ENCODE measurements around the gene CDKN1B.

DNA sequence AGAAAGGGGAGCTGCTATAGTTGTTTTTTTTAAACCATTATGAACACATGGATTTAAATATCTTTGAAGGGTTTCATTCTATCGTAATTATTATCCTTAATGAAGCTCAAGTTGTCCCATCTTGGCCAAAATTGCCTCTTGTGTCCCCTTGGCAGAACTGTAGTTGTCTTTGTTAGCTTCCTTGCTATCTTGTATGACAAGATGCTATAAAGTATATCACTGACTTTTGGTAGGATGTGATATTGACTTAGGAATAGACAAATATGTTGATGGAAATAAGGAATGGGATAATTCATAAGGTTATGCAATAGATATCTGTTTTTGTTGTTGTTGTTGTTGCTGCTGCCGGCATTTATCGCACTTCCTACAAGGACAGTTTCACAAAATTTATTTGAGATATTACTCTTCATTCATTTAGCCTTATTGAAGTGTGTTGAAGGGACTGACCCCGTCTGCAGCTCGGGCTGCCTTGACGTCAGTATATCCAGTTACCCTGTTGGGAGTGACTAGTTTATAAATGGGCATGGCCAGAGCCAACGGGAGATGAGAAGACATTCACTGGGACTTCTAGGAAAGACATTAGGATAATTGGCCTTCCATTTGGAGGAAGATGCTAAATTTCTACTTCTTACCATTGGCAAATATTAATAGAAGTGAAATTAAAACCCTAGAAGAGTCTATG, 42.2 kb downstream of the CDKN1B start:
- TF ChIP-seq, protein P1, sequence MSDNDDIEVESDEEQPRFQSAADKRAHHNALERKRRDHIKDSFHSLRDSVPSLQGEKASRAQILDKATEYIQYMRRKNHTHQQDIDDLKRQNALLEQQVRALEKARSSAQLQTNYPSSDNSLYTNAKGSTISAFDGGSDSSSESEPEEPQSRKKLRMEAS (IDR thresholded peaks at IDR 0.05), result no peak
- TF ChIP-seq, protein P2, sequence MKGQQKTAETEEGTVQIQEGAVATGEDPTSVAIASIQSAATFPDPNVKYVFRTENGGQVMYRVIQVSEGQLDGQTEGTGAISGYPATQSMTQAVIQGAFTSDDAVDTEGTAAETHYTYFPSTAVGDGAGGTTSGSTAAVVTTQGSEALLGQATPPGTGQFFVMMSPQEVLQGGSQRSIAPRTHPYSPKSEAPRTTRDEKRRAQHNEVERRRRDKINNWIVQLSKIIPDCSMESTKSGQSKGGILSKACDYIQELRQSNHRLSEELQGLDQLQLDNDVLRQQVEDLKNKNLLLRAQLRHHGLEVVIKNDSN (IDR thresholded peaks at IDR 0.05), result no peak
- TF ChIP-seq EP300 (IDR thresholded peaks at IDR 0.05; ENCODE audit: borderline replicate concordance) (no peak), TAF1 (IDR thresholded peaks at IDR 0.05; ENCODE audit: low read depth) (no peak), CREB1 (IDR thresholded peaks at IDR 0.05; ENCODE audit: low read depth) (no peak), YY1 (IDR thresholded peaks at IDR 0.05; ENCODE audit: low read depth) (no peak), CEBPB (IDR thresholded peaks at IDR 0.05) (no peak)
- TF ChIP-seq, protein P3, sequence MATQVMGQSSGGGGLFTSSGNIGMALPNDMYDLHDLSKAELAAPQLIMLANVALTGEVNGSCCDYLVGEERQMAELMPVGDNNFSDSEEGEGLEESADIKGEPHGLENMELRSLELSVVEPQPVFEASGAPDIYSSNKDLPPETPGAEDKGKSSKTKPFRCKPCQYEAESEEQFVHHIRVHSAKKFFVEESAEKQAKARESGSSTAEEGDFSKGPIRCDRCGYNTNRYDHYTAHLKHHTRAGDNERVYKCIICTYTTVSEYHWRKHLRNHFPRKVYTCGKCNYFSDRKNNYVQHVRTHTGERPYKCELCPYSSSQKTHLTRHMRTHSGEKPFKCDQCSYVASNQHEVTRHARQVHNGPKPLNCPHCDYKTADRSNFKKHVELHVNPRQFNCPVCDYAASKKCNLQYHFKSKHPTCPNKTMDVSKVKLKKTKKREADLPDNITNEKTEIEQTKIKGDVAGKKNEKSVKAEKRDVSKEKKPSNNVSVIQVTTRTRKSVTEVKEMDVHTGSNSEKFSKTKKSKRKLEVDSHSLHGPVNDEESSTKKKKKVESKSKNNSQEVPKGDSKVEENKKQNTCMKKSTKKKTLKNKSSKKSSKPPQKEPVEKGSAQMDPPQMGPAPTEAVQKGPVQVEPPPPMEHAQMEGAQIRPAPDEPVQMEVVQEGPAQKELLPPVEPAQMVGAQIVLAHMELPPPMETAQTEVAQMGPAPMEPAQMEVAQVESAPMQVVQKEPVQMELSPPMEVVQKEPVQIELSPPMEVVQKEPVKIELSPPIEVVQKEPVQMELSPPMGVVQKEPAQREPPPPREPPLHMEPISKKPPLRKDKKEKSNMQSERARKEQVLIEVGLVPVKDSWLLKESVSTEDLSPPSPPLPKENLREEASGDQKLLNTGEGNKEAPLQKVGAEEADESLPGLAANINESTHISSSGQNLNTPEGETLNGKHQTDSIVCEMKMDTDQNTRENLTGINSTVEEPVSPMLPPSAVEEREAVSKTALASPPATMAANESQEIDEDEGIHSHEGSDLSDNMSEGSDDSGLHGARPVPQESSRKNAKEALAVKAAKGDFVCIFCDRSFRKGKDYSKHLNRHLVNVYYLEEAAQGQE (IDR thresholded peaks at IDR 0.05; ENCODE audit: low read depth), result no peak
